ENCODE data around the gene ADM5. TPM values are rescaled to one million over a fixed set of nuclear protein-coding genes. Genes with fewer than 3 reads are reported as not detected.

ADM5 gene
- 1 to 10 TPM in 3 of 4 donors, not detected in 1; 1.0 to 2.6 (median 2.1) TPM for total RNA-seq

GRCh38 chr19:49689133-49690078 lies at the start of gene ADM5:
TSS of gene ADM5 (plus strand) at chr19:49689594. CDS start at chr19:49689838, 244 bp downstream.
- TF ChIP-seq CTCF (IDR thresholded peaks at IDR 0.05; ENCODE audit: low read depth), result no peak

- no peak for TF ChIP-seq CTCF (IDR thresholded peaks at IDR 0.05; ENCODE audit: low read depth)
Observed at GRCh38 chr19:49640113-49640898, 49.1 kb upstream of the ADM5 start, which contains the start of gene RRAS. TSS of gene RRAS (minus strand) at chr19:49640143. CDS start at chr19:49640098, 45 bp downstream.

- TF ChIP-seq CTCF (IDR thresholded peaks at IDR 0.05; ENCODE audit: low read depth), result no peak
Observed at GRCh38 chr19:49641688-49642491, 47.5 kb upstream of the ADM5 start, which contains the start of gene SCAF1. TSS of gene SCAF1 (plus strand) at chr19:49642209. CDS start at chr19:49645027, 2,818 bp downstream.

GRCh38 chr19:49642492-49643035 lies 46.8 kb upstream of the ADM5 start:
- TF ChIP-seq CTCF (IDR thresholded peaks at IDR 0.05; ENCODE audit: low read depth), result no peak

GRCh38 chr19:49643466-49643865 lies 45.9 kb upstream of the ADM5 start:
- TF ChIP-seq CTCF (IDR thresholded peaks at IDR 0.05; ENCODE audit: low read depth), result no peak

- no peak for TF ChIP-seq CTCF (IDR thresholded peaks at IDR 0.05; ENCODE audit: low read depth)
Observed at GRCh38 chr19:49645592-49645991, 43.8 kb upstream of the ADM5 start.
